Activated CD8-positive, alpha-beta memory T cell treated with anti-CD3 and anti-CD28 coated beads for 48 hours (primary cell): ENCODE results near the gene PLXNA2.

Source experiments
- DNase-seq, 3 experiments: peaks; one replicate each; pipeline ENCODE4 v3.0.0-alpha.2; 2020; ENCODE audit warnings: low read depth in 2 of 3, low spot score in 2 of 3

The PLXNA2 gene

DNA sequence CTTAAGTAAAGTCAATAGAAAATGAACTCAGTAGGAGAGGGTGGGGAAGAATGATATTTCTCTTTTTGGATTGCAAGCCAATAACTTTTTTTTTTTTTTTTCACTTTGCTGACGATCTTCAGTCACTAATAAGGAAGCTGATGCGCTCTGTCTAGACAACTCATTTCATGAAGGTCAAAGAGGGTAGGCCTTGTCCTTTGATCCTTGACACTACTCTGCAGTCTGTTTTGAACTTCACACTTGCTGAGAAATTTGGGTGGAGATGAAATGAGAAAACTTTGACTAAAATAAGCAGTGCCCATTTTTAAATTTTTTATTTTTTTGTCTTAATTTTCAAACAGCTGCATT, 20.9 kb upstream of the PLXNA2 start:
- DNase-seq: no peak

DNA sequence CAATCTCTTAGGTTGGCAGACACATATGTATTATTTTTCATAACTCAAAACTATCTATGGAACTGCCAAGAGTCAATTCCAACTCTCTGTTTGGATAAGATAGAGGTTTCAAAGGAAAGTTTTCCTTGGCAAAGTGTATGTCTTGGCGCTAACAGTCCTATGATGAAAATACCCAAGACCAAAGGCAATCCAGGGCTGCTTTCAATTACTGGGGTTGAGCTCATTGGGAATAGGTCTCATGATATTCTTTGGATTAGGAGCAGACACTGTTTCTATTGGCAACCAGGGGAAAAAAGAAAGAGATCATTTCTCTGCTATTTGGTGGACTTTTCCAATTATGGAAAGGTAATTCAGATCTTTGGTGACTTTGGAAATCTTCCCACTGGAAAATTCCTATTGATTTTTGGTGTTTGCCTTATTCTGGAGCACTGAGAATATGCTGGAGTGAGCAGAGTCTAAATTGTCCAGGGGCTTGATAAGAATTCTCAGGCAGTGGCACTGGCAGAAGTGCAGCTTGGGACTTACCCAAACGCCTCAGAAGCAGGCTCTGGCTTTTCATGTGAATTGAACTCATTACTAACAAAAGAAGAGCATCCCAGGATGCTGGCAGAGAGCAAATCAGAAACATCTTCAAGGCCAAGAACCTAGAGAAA, 20.4 kb upstream of the PLXNA2 start:
- DNase-seq: no peak

- no peak for DNase-seq
Measured at GRCh38 chr1:208261874-208262273, 17.7 kb upstream of the PLXNA2 start.

- DNase-seq: no peak
Measured at GRCh38 chr1:208258277-208258676, 14.1 kb upstream of the PLXNA2 start.

DNA sequence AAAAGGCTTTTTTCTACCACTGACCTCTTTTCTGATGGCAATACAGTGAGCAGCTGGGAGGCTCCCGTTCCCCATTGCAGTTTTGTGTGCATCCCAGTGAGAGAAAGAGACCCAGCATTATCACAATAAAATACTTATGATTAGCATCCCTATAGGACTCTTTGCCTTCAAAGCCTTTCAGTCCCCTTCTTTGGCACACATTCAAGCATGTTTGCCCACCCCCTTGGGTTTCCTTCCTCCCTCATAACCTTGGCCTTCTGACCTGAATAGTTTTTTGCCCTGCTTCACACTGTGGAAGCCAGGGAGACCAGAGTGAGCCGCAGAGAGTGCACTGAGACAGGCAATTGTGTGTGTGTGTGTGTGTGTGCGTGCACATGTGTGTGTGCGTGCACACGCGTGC, 13.2 kb upstream of the PLXNA2 start:
- DNase-seq: no peak

- no peak for DNase-seq
Measured at GRCh38 chr1:208256556-208256955, 12.4 kb upstream of the PLXNA2 start.

DNA sequence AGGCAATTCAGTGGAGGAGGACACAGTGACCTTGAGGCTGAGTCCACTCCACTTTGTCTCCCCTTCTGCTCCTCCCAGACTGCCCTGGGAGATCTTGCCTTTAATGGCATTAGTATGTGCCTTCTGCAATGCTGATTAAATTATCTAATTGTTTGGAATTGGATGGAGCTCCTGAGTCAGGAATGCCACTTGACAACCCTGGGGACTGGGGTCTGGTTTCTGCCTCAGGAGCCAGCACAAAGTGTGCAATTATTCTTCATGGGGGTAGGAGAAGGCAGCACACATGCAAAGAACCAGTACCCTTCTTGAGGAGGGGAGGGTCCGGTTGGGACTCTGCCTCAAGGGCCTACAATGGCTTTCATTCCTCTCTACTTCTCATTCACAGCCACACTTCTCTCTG, 11.9 kb upstream of the PLXNA2 start:
- no peak for DNase-seq

DNA sequence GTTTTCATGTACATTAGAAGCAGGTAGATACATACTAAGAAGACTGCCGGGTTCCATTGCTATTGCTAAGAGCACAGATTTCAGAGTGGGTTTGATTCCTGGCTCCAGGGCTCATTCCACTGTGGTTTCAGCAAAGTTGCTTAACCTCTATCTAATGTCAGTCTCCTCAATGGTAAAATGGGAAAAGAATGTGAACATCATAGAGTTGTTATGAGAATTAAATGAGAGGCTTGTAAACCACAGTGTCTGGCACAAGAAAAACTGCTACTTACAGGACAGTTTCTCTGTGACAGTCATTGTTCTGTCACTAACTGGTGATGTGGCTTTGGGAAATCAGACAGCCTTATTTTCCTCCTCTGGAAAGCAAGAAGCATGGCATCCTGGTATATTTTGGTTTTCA, 10.7 kb upstream of the PLXNA2 start:
- DNase-seq: no peak

GRCh38 chr1:208254376-208254775, 10.2 kb upstream of the PLXNA2 start:
- no peak for DNase-seq

- no peak for DNase-seq
Measured at GRCh38 chr1:208252836-208253576, 8.8 kb upstream of the PLXNA2 start.

DNA sequence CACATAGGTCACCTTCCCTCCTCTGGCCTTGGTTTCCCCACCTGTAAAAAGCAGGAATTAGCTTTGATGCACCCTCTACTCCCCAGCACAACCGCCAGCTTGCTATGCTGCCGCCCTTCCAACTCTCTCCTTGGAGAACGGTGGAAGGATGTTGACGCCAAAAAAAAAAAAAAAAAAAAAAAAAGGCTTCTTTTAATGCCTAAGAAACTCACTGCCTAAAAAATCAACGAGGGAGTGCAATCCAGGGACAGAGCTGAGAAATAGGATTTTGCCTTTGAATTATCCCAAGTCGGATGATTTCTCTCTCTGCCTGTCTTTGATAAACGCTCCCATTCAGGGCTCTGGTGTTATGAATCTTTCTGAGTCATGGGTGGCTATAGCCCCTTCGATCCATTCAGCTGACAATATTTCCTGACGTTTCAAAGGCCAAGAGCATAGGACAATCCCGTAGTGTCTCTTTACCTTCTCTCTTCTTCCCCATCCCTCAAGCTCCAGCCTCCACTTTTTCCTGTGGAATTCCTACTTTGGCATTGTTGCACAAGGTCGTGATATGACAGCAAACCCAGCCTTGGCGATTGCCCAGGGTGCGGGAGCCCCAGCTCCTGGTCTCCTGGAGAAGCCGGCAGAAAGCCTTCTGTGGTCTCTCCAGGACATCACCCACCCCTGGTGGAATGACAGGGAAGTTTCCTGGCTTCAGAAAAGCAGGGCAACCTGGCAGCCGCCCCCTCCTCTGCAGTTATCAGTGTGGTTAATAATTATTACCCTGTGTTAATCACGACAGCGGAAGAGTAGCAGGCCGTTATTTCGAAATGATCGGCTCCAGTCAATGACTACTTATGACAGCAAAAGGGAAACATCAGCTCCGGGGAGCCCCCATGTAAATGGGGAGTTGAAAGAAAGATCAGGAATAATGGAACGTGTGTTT, 8.0 kb upstream of the PLXNA2 start:
- DNase-seq: no peak

- DNase-seq: no peak
Measured at GRCh38 chr1:208251015-208251414, 6.8 kb upstream of the PLXNA2 start.

DNA sequence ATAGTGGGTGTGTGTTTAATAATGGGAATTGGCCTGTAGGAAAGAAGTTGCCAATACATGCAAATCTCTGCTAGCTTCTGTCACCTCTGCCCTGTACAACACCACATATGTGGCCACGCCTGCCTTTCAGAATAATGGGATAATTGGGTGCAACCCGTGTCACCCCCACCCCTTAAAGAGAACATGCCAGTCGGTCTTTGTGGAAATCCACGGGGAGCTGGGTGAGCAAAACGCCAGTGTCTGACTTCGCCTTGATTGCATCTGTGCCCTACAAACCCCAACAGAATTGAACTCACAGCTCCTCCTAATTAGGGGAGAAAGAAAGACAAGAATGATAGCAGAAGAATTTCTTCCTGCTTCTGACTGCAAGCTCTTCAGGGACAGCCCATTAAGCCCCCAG, 6.4 kb upstream of the PLXNA2 start:
- no peak for DNase-seq

DNA sequence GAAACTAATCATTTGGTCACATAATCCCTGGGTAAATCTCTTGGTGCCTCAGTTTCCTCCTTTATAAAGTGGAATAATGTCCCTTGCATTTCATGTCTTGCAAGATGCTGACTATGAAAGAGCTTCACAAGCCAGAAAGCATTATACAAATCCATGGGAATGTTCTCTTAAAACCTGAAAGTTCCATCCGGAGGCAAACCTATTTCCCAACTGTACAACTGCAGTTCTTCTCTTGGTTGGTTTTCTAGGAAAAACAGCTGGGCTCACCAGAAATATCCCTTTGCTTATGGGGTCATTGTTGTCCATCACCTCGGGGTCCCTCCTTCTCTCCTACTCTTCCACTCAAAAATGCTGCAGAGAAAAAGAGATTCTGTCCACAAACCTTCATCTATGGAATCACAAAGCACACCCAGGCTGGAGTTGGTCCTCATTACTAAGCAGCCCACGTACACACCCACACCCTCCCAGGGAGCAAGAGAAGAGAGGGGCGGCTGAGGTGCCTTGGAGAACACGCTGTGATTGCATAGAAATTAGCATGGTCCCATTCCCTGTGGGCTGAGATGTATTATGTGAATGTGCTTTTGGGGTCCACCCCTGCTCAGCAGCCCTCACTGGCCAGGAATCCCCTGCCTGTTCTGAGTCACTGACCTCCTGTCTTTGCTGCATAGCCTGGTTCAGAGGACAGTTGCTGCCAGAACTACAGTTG, 5.0 kb upstream of the PLXNA2 start:
- DNase-seq: no peak

GRCh38 chr1:208248307-208248801, 4.2 kb upstream of the PLXNA2 start:
- DNase-seq: no peak

DNA sequence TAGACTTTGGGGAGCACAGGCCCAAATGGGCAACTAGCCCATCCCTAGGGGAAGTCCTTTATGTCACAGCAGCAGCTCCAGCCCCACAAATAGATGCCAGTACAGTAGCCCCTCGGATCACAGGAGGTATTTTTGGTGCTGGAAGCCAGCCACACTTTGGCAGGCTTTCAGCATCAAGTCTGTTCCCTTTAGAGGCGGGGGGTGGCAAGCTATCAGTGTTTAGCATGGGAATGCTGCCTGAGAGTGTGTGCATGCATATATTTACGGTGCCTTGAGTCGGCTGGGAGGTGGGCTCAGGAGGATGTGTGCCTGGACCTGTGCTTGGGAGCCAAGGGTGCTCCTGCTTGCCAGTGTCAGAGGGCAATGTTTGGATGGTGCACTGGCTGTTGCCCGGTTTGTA, 3.5 kb upstream of the PLXNA2 start:
- no peak for DNase-seq

DNA sequence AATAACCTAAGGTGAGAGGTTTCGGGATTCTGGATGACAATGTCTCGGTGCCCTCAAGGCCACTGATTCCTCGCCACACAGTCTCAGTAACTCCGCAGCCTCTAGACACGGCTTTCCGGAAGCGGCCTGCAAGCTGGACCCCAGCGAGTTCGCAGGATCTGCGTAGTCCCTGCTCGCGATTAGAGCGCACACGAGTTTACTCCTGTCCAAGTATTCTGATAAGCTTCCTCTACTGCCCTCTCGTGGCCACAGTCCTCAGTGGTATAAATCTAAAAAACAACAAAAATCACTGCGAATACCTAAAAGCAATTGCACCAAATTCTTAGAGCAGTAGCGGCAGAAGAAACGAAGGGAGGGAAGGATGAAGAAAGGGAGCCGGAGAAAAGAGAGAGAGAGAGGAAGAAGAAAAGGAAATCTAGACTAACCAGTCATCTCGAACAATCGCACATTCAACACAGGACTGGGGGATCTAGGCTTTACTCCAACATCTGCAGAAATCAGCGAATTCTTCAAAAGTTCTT, 1.1 kb upstream of the PLXNA2 start:
- DNase-seq: peak; percentile 32 to 55 (median 46)

GRCh38 chr1:208243527-208243966, 637 bp downstream of the PLXNA2 start:
- peak in 1 of 3 experiments; percentile 7 for DNase-seq

DNA sequence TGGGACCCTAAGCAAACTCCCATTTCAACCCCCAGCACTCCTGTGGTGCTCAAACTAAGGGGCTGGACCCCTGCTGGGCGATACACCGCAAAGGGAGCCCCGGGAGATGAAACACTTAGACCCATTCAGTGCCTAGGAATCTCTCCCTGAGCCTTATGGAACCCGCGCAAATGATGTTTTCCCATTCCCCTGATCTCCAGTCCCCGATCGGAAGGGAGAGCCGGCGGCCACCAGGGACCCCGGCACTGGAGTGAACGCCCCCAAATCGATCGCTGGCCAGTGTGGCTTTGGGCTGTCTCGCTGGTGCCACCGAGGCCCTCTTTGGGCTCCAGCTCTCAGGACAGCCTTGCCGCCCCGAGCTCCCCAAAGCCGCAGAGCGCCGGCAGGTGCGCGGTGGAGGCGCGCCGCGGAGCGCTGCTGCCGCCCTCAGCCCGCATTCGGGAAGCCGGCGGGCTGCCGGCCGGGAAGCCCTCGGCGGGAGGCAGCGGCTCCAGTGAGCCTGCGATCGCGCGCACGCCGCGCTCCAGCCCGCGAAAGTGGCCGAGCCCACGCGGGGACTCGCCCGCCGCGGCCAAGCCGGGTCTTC, 1.1 kb downstream of the PLXNA2 start:
- DNase-seq: no peak

DNA sequence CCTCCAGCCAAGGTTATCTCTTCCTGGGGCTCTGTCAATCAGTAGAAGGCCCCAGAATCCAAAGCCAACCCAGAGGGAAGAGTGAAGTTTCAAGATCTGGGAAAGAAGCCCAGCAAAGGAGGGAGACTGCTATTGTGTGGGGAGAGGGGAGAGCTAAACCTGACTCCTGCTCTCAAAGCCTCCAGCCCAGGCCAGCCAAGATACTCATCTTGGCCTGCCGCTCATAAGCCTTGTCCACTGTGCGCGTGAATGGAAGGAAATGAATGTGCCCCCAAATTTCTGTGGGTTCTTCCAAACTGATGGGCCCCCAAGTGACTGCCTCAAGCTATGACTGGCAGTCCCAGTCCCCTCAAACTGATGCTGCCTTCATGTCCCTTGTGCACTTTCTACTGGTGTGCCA, 2.0 kb downstream of the PLXNA2 start:
- no peak for DNase-seq

DNA sequence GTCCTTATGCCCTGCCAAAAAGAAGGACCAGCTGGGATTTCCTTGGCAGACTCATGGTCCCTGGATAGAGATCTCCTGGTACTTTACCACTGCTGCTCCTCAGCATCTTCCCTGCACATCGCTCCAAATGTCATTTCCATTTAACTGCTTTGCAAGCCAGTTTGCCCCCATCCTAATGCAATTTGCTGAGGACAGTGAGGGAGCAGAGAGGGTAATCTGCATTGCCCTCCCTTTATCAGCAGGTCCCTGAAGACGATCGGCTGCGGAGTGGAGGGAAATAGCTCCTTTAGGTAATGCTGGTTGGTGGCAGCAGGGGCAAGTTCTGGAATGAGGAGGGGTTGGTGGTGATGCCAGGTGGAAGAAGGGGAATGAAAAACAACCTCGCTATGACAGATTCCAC, 2.7 kb downstream of the PLXNA2 start:
- no peak for DNase-seq
